ENCODE results near the gene NFATC3. TPM values are rescaled to one million over a fixed set of nuclear protein-coding genes. Genes with fewer than 3 reads are reported as not detected.

The NFATC3 gene
- total RNA-seq, 1 donor from 2014 or later: 152 TPM

GRCh38 chr16:68076560-68076959 lies 8.6 kb upstream of the NFATC3 start:
- peaks cover 51% of the 10 kb centered on the region for H3K36me3 Mint-ChIP-seq (ENCODE audit: low read depth)
- no peak for DNase-seq (ENCODE audit: low spot score)
- no peaks in the 10 kb centered on the region for H3K9me3 Mint-ChIP-seq
- peak overlapping the region; percentile 88 for H3K27ac Mint-ChIP-seq
- no peak overlapping the region for H3K4me3 Mint-ChIP-seq
- intact Hi-C loops (cut with micrococcal nuclease): no loop called here
- H3K27me3 Mint-ChIP-seq (ENCODE audit: insufficient read depth): peaks cover 2% of the 10 kb centered on the region
- peaks cover 85% of the 10 kb centered on the region for H3K4me1 Mint-ChIP-seq (ENCODE audit: low read depth)

- intact Hi-C loops (cut with micrococcal nuclease): no loop called here
- Mint-ChIP-seq H3K27ac (peak overlapping the region; percentile 97), H3K4me1 (ENCODE audit: low read depth) (peaks cover 85% of the 10 kb centered on the region), H3K9me3 (no peaks in the 10 kb centered on the region), H3K4me3 (peak overlapping the region; percentile 17), H3K36me3 (ENCODE audit: low read depth) (peaks cover 42% of the 10 kb centered on the region), H3K27me3 (ENCODE audit: insufficient read depth) (peaks cover 2% of the 10 kb centered on the region)
- no peak for DNase-seq (ENCODE audit: low spot score)
These were observed 7.1 kb upstream of the NFATC3 start for GRCh38 chr16:68077866-68078700.

GRCh38 chr16:68078701-68079375 lies 6.3 kb upstream of the NFATC3 start:
- intact Hi-C loops (cut with micrococcal nuclease): loop anchor here (1.0 kb wide), 2 partner anchors 14 to 15 kb away; no protein-coding TSS in a partner anchor
- Mint-ChIP-seq H3K9me3 (no peaks in the 10 kb centered on the region), H3K4me1 (ENCODE audit: low read depth) (peaks cover 90% of the 10 kb centered on the region), H3K27me3 (ENCODE audit: insufficient read depth) (peaks cover 2% of the 10 kb centered on the region), H3K36me3 (ENCODE audit: low read depth) (peaks cover 42% of the 10 kb centered on the region), H3K4me3 (peak overlapping the region; percentile 75), H3K27ac (peak overlapping the region; percentile 97)
- DNase-seq (ENCODE audit: low spot score): no peak

- Mint-ChIP-seq H3K27ac (peak overlapping the region; percentile 97), H3K27me3 (ENCODE audit: insufficient read depth) (peaks cover 2% of the 10 kb centered on the region), H3K4me3 (peak overlapping the region; percentile 75), H3K4me1 (ENCODE audit: low read depth) (peaks cover 90% of the 10 kb centered on the region), H3K9me3 (no peaks in the 10 kb centered on the region), H3K36me3 (ENCODE audit: low read depth) (peaks cover 39% of the 10 kb centered on the region)
- intact Hi-C loops (cut with micrococcal nuclease): loop anchor here (1.0 kb wide), 2 partner anchors 14 to 15 kb away; no protein-coding TSS in a partner anchor
- no peak for DNase-seq (ENCODE audit: low spot score)
These were observed 5.9 kb upstream of the NFATC3 start for GRCh38 chr16:68079376-68079625.

GRCh38 chr16:68079626-68080344 lies 5.4 kb upstream of the NFATC3 start:
- Mint-ChIP-seq H3K27me3 (ENCODE audit: insufficient read depth) (peaks cover 2% of the 10 kb centered on the region), H3K4me1 (ENCODE audit: low read depth) (peaks cover 86% of the 10 kb centered on the region)
- intact Hi-C loops (cut with micrococcal nuclease): loop anchor here (1.0 to 10.0 kb wide), 4 partner anchors 14 to 835 kb away; partner anchors contain the start of genes FHOD1, PSMB10 and SLC9A5

GRCh38 chr16:68081861-68082628 lies 3.1 kb upstream of the NFATC3 start:
- Mint-ChIP-seq H3K27me3 (ENCODE audit: insufficient read depth) (peaks cover 2% of the 10 kb centered on the region), H3K27ac (peak overlapping the region; percentile 90), H3K4me3 (peak overlapping the region; percentile 57), H3K9me3 (no peaks in the 10 kb centered on the region), H3K4me1 (ENCODE audit: low read depth) (peaks cover 72% of the 10 kb centered on the region), H3K36me3 (ENCODE audit: low read depth) (peaks cover 23% of the 10 kb centered on the region)
- intact Hi-C loops (cut with micrococcal nuclease): loop anchor here (5.0 to 10.0 kb wide), 2 partner anchors 145 to 837 kb away; partner anchors contain the start of genes FHOD1, PSMB10 and SLC9A5
- DNase-seq (ENCODE audit: low spot score): no peak

More at GRCh38 chr16:68079626-68080344, 5.4 kb upstream of the NFATC3 start:
- peak overlapping the region; percentile 75 for H3K4me3 Mint-ChIP-seq
- peak overlapping the region; percentile 97 for H3K27ac Mint-ChIP-seq
- no peaks in the 10 kb centered on the region for H3K9me3 Mint-ChIP-seq
- peak; percentile 73 for DNase-seq (ENCODE audit: low spot score)
- H3K36me3 Mint-ChIP-seq (ENCODE audit: low read depth): peaks cover 35% of the 10 kb centered on the region

- H3K36me3 Mint-ChIP-seq (ENCODE audit: low read depth): peaks cover 21% of the 10 kb centered on the region
- H3K4me3 Mint-ChIP-seq: peak overlapping the region; percentile 85
- H3K27me3 Mint-ChIP-seq (ENCODE audit: insufficient read depth): peaks cover 2% of the 10 kb centered on the region
- peak overlapping the region; percentile 90 for H3K27ac Mint-ChIP-seq
- no peaks in the 10 kb centered on the region for H3K9me3 Mint-ChIP-seq
- intact Hi-C loops (cut with micrococcal nuclease): loop anchor here (5.0 to 10.0 kb wide), 2 partner anchors 145 to 838 kb away; partner anchors contain the start of genes FHOD1, PSMB10 and SLC9A5
- peaks cover 75% of the 10 kb centered on the region for H3K4me1 Mint-ChIP-seq (ENCODE audit: low read depth)
- DNase-seq (ENCODE audit: low spot score): no peak
These were observed 2.4 kb upstream of the NFATC3 start for GRCh38 chr16:68082629-68083238.

- DNase-seq (ENCODE audit: low spot score): no peak
- Mint-ChIP-seq H3K36me3 (ENCODE audit: low read depth) (peaks cover 15% of the 10 kb centered on the region), H3K27me3 (ENCODE audit: insufficient read depth) (peaks cover 2% of the 10 kb centered on the region), H3K4me3 (peak overlapping the region; percentile 85), H3K9me3 (no peaks in the 10 kb centered on the region), H3K4me1 (ENCODE audit: low read depth) (peaks cover 74% of the 10 kb centered on the region), H3K27ac (peak overlapping the region; percentile 88)
- intact Hi-C loops (cut with micrococcal nuclease): loop anchor here (5.0 to 10.0 kb wide), 2 partner anchors 146 to 839 kb away; partner anchors contain the start of genes FHOD1, PSMB10 and SLC9A5
These were observed 1.9 kb upstream of the NFATC3 start for GRCh38 chr16:68083239-68083781.

- Mint-ChIP-seq H3K9me3 (no peaks in the 10 kb centered on the region), H3K4me3 (peak overlapping the region; percentile 85), H3K36me3 (ENCODE audit: low read depth) (peaks cover 11% of the 10 kb centered on the region), H3K27ac (peak overlapping the region; percentile 88), H3K27me3 (ENCODE audit: insufficient read depth) (peaks cover 2% of the 10 kb centered on the region), H3K4me1 (ENCODE audit: low read depth) (peaks cover 73% of the 10 kb centered on the region)
- intact Hi-C loops (cut with micrococcal nuclease): loop anchor here (1.0 to 10.0 kb wide), 5 partner anchors 13 to 839 kb away; partner anchors contain the start of genes FHOD1, PRMT7, PSKH1 and PSMB10
- DNase-seq (ENCODE audit: low spot score): no peak
These were observed 1.2 kb upstream of the NFATC3 start for GRCh38 chr16:68083861-68084503.

GRCh38 chr16:68084504-68085258 lies 489 bp upstream of the NFATC3 start:
- Mint-ChIP-seq H3K4me3 (peak overlapping the region; percentile 85), H3K4me1 (ENCODE audit: low read depth) (peaks cover 73% of the 10 kb centered on the region), H3K9me3 (no peaks in the 10 kb centered on the region), H3K27me3 (ENCODE audit: insufficient read depth) (peaks cover under 1% of the 10 kb centered on the region), H3K36me3 (ENCODE audit: low read depth) (peaks cover 11% of the 10 kb centered on the region), H3K27ac (peak overlapping the region; percentile 88)
- intact Hi-C loops (cut with micrococcal nuclease): loop anchor here (1.0 to 10.0 kb wide), 11 partner anchors 9 to 1228 kb away; partner anchors contain the start of genes CTCF, DDX28, DUS2 and FHOD1
- DNase-seq (ENCODE audit: low spot score): peak; percentile 86
